A549 treated with Hydrocortisone at 1 μM for 4 hours (cell line): ENCODE results near the gene NEAT1. TPM values are rescaled to one million over a fixed set of nuclear protein-coding genes. Genes with fewer than 3 reads are reported as not detected.

Source experiments
- total RNA-seq: library from RNA; stranded (reverse); fragments of 200-300 nt; extraction: Qiagen RNA extraction; gene quantifications from 5 replicates; pipeline ENCODE4 v1.2.3, GENCODE V29; 2022

Gene NEAT1
- 129 to 220 TPM (median 203 TPM) in 5 replicates for total RNA-seq

GRCh38 chr11:65422633-65423515 lies at the start of gene NEAT1:
TSS of gene NEAT1 (plus strand) at chr11:65422798.

DNA sequence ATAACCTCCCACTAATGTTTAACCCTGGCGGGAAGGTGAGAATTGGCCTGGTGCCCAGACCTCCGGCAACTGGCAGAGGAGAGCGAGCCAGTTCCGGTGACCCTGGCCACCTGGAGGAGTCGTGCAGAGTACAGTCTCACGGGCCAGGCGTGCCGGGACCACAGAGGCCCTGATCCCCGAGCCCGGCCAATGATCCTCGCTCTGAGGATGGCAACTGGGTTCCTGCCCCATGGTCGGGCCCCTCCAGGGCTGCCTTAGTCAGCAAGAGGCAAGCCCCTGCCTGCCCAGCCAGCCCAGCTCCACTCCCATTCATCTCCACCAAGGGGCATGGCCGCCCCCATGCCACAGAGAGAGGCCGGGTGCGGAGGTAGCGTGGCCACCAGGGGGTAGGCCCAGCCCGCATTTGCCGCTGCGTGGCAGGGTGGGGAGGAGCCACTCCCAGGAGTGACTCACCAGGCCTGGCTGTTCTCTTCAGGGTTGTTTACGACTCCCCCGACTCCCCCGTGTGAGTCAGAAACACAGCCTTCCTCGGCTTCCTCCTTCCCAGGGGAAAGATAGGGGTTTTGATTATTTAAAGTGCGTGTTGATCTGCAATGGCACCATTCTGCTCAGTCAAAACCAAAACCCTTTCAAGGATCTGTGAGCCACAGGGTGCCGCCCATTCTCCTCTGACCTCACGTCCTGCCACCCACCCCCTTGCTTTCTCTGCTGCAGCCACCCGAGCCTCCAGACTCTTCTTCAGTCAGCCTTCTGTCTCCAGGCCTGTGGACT lies 40.4 kb upstream of the NEAT1 start, which contains the start of gene SLC25A45:
Gene SLC25A45, minus strand, starts transcription at position 614 of the 771 bp plus-strand sequence. CDS start 695 bp downstream, outside the sequence.

DNA sequence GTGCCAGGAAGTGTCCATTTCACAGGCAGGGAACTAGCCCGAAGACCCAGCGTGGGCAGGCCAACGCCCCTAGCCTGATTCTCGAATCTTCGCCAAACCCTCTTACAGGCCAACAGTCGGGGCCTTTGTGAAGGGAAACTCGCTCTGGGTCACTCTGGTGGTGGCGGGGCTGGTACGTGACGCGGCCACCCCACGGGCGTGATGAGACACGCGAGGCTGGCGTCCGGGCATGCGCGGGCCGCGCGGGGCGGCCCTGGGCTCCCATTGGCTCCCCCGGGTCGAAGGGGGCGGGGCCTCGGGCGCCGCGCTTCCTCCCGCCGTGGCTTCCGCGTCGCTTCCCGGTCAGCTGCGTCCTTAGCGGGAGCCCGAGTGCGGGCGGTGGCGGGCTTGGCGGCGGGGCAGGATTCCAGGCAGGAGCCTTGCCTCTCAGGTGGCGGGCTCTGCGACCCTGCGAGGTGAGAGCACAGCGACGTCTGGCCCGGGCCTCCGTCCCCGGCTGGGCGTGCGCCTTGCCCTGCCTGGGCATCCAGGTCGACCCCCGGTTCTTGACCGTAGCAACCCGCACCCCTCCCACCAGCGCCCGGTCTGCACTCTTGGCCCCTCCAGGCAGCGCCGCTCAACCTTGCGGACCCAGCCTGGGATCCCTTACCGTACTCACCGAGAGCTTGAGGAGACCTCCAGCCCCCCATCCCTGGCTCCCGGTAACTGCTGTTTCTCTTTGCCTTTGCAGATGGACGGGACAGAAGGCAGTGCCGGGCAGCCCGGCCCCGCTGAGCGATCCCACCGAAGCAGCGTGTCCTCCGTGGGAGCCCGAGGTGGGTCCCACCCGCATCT lies 36.1 kb upstream of the NEAT1 start, which contains the start of gene FRMD8:
Gene FRMD8, plus strand, starts transcription at position 331 of the 834 bp plus-strand sequence. Its CDS starts 400 bp downstream, at position 731.

Other genes with a start within 250 kb of the NEAT1 start
- 104 to 118 TPM (median 113 TPM) in 5 replicates for gene CAPN1, start 240.9 kb upstream of the NEAT1 start, total RNA-seq
- gene POLA2, start 160.8 kb upstream of the NEAT1 start, total RNA-seq, result 12.1 to 15.0 TPM (median 13.8 TPM) in 5 replicates
- 13.2 to 20.7 TPM (median 16.6 TPM) in 5 replicates for gene CDC42EP2, start 107.9 kb upstream of the NEAT1 start, total RNA-seq
- gene DPF2, start 88.9 kb upstream of the NEAT1 start, total RNA-seq, result 39.6 to 48.3 TPM (median 41.6 TPM) in 5 replicates
- gene TIGD3, start 68.0 kb upstream of the NEAT1 start, total RNA-seq, result 0.76 to 1.4 TPM (median 0.90 TPM) in 5 replicates
- gene SLC25A45, start 40.2 kb upstream of the NEAT1 start, total RNA-seq, result 13.4 to 14.8 TPM (median 14.2 TPM) in 5 replicates
- 50.4 to 58.2 TPM (median 55.8 TPM) in 5 replicates for gene FRMD8, start 36.2 kb upstream of the NEAT1 start, total RNA-seq
- 48.1 to 87.2 TPM (median 67.9 TPM) in 5 replicates for gene MALAT1, start 76.2 kb downstream of the NEAT1 start, total RNA-seq
- 50.9 to 60.4 TPM (median 56.0 TPM) in 5 replicates for gene SCYL1, start 102.3 kb downstream of the NEAT1 start, total RNA-seq
- 83.4 to 114 TPM (median 105 TPM) in 5 replicates for gene LTBP3, start 135.6 kb downstream of the NEAT1 start, total RNA-seq
- 71.2 to 74.6 TPM (median 73.7 TPM) in 5 replicates for gene ZNRD2, start 147.7 kb downstream of the NEAT1 start, total RNA-seq
- gene FAM89B, start 149.7 kb downstream of the NEAT1 start, total RNA-seq, result 22.8 to 49.9 TPM (median 46.2 TPM) in 5 replicates
- gene EHBP1L1, start 153.3 kb downstream of the NEAT1 start, total RNA-seq, result 26.1 to 36.0 TPM (median 34.5 TPM) in 5 replicates
- gene KCNK7, start 173.0 kb downstream of the NEAT1 start, total RNA-seq, result 0.08 to 0.93 TPM (median 0.78 TPM) in 5 replicates
- 40.5 to 47.5 TPM (median 45.0 TPM) in 5 replicates for gene MAP3K11, start 191.4 kb downstream of the NEAT1 start, total RNA-seq
- gene PCNX3, start 193.0 kb downstream of the NEAT1 start, total RNA-seq, result 31.4 to 36.0 TPM (median 32.1 TPM) in 5 replicates
- 12.9 to 19.7 TPM (median 16.4 TPM) in 5 replicates for gene SIPA1, start 215.3 kb downstream of the NEAT1 start, total RNA-seq
- gene RELA, start 240.1 kb downstream of the NEAT1 start, total RNA-seq, result 66.4 to 76.8 TPM (median 74.4 TPM) in 5 replicates